Smooth muscle cell (in vitro differentiated cells): ENCODE measurements around the gene BAG5. TPM values are rescaled to one million over a fixed set of nuclear protein-coding genes. Genes with fewer than 3 reads are reported as not detected.

Experiments
- DNase-seq: peaks from one replicate; lab custom pipeline; 2025; ENCODE audit not compliant: unreplicated experiment; lab: John Stamatoyannopoulos, UW
- H2AFZ ChIP-seq: fragments of 200-600 bp; sonication (generic); 2 replicates; pipeline ENCODE4 v1.6.0; 2016; ENCODE audit warnings: antibody characterized with exemption, low read depth, mild to moderate bottlenecking
- H3F3A ChIP-seq: fragments of 200-600 bp; sonication (generic); 2 replicates; pipeline ENCODE4 v1.6.0; 2017; ENCODE audit warnings: antibody characterized with exemption, low read depth
- H3K27ac ChIP-seq: fragments of 200-600 bp; sonication (generic); 2 replicates; pipeline ENCODE4 v1.5.1; 2016; ENCODE audit warnings: low read depth, mild to moderate bottlenecking
- H3K27me3 ChIP-seq: fragments of 200-600 bp; sonication (generic); 2 replicates; pipeline ENCODE4 v1.6.1; 2016; ENCODE audit warnings: low read depth, mild to moderate bottlenecking
- H3K36me3 ChIP-seq: fragments of 200-600 bp; sonication (generic); 2 replicates; pipeline ENCODE4 v1.5.1; 2016; ENCODE audit warnings: low read depth
- H3K4me1 ChIP-seq: fragments of 200-600 bp; sonication (generic); 2 replicates; pipeline ENCODE4 v1.5.1; 2016; ENCODE audit warnings: low read depth
- H3K4me2 ChIP-seq: fragments of 200-600 bp; sonication (generic); 2 replicates; pipeline ENCODE4 v1.6.0; 2016; ENCODE audit warnings: mild to moderate bottlenecking
- H3K4me3 ChIP-seq: fragments of 200-600 bp; sonication (generic); 2 replicates; pipeline ENCODE4 v1.5.1; 2016; ENCODE audit warnings: mild to moderate bottlenecking
- H3K79me2 ChIP-seq: fragments of 200-600 bp; sonication (generic); 2 replicates; pipeline ENCODE4 v1.6.0; 2016; ENCODE audit warnings: low read depth, mild to moderate bottlenecking
- H3K9ac ChIP-seq: fragments of 200-600 bp; sonication (generic); 2 replicates; pipeline ENCODE4 v1.6.0; 2016; ENCODE audit warnings: low read depth
- H3K9me3 ChIP-seq: fragments of 200-600 bp; sonication (generic); replicated peaks from 2 replicates; pipeline ENCODE4 v1.5.1; 2016; ENCODE audit warnings: low read depth
- H4K20me1 ChIP-seq: fragments of 200-600 bp; sonication (generic); 2 replicates; pipeline ENCODE4 v1.6.0; 2016; ENCODE audit warnings: low read depth
- CTCF ChIP-seq: fragments of 200-600 bp; sonication (generic); IDR thresholded peaks from 2 replicates; pipeline ENCODE4 v1.5.1; 2017; ENCODE audit warnings: borderline replicate concordance, mild to moderate bottlenecking, antibody characterized with exemption; ENCODE audit not compliant: insufficient read depth, poor library complexity, severe bottlenecking
- WGBS: methylation state at CpG from one replicate; pipeline ENCODE4 v1.1.7; 2016; ENCODE audit warnings: low lambda C conversion rate; 5-methylcytosine and 5-hydroxymethylcytosine counted together
- polyA plus RNA-seq: library from polyadenylated mRNA; unstranded; fragments of >200 nt; fragmentation: Nextera tagmentation; extraction: Ambion mirVana; gene quantifications from 2 replicates; pipeline ENCODE4 v1.2.1, GENCODE V29; 2016
- total RNA-seq: library from RNA; depleted of rRNA; stranded (reverse); fragments of >200 nt; gene quantifications from 2 replicates; pipeline ENCODE4 v1.2.3, GENCODE V29; 2014

The BAG5 gene
- total and polyA plus RNA-seq, 2 experiments from 2014 or later = 13.4 to 31.1 TPM

GRCh38 chr14:103574104-103574503 lies 11.6 kb upstream of the BAG5 start:
- H3F3A ChIP-seq = peaks cover 15% of the 10 kb centered on the region
- no peak overlapping the region for H3K4me3 ChIP-seq
- no peak for TF ChIP-seq CTCF
- H3K27ac ChIP-seq = no peak overlapping the region
- H3K4me2 ChIP-seq = no peak overlapping the region
- no peak for DNase-seq
- H3K79me2 ChIP-seq = peaks cover 52% of the 10 kb centered on the region
- peaks cover 56% of the 10 kb centered on the region for H4K20me1 ChIP-seq
- H2AFZ ChIP-seq = no peak overlapping the region
- WGBS = 92% methylated on average over 5 of the region's 6 CpGs
- H3K36me3 ChIP-seq = no peaks in the 10 kb centered on the region
- H3K9me3 ChIP-seq = no peaks in the 10 kb centered on the region
- H3K27me3 ChIP-seq = no peaks in the 10 kb centered on the region
- H3K4me1 ChIP-seq = peaks cover 6% of the 10 kb centered on the region
- no peak overlapping the region for H3K9ac ChIP-seq

GRCh38 chr14:103569408-103569807 lies 7.0 kb upstream of the BAG5 start:
- Histone ChIP-seq H3K4me2 (peak overlapping the region; percentile 51), H3K36me3 (no peaks in the 10 kb centered on the region), H3K4me3 (no peak overlapping the region), H2AFZ (no peak overlapping the region), H3K9me3 (no peaks in the 10 kb centered on the region), H3K9ac (no peak overlapping the region), H3K27me3 (no peaks in the 10 kb centered on the region), H4K20me1 (peaks cover 78% of the 10 kb centered on the region), H3F3A (no peaks in the 10 kb centered on the region), H3K79me2 (peaks cover 84% of the 10 kb centered on the region), H3K27ac (peak overlapping the region; percentile 28), H3K4me1 (no peaks in the 10 kb centered on the region)
- 62% methylated on average over 11 of the region's 11 CpGs for WGBS
- TF ChIP-seq CTCF = no peak
- no peak for DNase-seq

DNA sequence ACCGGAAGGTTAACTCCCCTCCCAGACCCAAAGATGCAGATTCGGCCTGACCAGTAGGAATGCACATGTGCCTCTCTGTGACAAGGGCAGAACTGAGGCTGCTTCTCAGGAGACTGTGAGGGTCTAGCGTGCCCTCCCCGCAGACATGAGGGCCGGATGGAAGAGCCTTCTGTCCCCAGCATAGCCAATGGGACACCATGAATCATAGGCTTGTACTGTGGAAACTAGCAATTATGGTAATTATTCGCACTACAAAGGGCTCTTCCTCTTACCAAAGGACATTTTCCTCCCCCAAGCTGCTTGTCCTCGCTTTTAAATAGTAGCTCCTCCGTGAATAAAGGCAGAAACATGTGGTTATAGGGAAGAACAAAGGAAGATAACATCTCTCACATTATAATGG lies 6.5 kb upstream of the BAG5 start:
- no peaks in the 10 kb centered on the region for H3K36me3 ChIP-seq
- peaks cover 4% of the 10 kb centered on the region for H3K4me1 ChIP-seq
- H3K9me3 ChIP-seq = no peaks in the 10 kb centered on the region
- H3K27ac ChIP-seq = peak overlapping the region; percentile 28
- H3K79me2 ChIP-seq = peaks cover 85% of the 10 kb centered on the region
- peak overlapping the region; percentile 51 for H3K4me2 ChIP-seq
- H3K4me3 ChIP-seq = no peak overlapping the region
- peaks cover 81% of the 10 kb centered on the region for H4K20me1 ChIP-seq
- DNase-seq = no peak
- no peaks in the 10 kb centered on the region for H3K27me3 ChIP-seq
- 36% methylated on average over 8 of the region's 8 CpGs for WGBS
- H3F3A ChIP-seq = no peaks in the 10 kb centered on the region
- H3K9ac ChIP-seq = no peak overlapping the region
- no peak for TF ChIP-seq CTCF
- H2AFZ ChIP-seq = no peak overlapping the region

DNA sequence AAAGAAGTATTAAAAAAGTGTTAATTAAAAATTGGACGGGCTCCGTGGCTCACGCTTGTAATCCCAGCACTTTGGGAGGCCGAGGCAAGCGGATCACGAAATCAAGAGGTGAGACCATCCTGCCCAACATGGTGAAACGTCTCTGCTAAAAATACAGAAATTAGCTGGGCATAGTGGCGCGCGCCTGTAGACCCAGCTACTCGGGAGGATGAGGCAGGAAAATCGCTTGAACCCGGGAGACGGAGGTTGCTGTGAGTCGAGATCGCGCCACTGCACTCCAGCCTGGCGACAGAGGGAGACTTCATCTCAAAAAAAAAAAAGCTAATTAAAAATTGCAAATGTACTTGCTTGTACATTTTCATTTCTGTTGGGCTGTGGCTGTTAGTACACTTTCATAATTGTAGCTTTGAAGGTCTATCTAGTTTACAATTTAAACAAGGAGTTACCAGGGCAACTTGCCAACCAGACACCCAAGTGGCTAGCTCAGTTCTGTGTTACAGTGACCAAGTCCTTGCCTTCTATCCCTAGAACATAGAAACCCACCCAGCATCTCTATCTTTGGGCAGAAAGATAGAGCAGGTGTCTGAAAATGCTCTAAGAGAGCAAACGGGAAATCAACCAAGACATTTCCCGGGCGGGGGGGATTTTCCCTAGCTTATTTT lies 1.5 kb upstream of the BAG5 start:
- Histone ChIP-seq H4K20me1 (peaks cover 65% of the 10 kb centered on the region), H3K9ac (peak overlapping the region; percentile 94), H2AFZ (no peak overlapping the region), H3K79me2 (peaks cover 89% of the 10 kb centered on the region), H3K27ac (no peak overlapping the region), H3K4me3 (peak overlapping the region; percentile 82), H3K9me3 (no peaks in the 10 kb centered on the region), H3K4me1 (peaks cover 19% of the 10 kb centered on the region), H3K27me3 (no peaks in the 10 kb centered on the region), H3K4me2 (peak overlapping the region; percentile 90), H3F3A (peaks cover 12% of the 10 kb centered on the region), H3K36me3 (no peaks in the 10 kb centered on the region)
- TF ChIP-seq CTCF = no peak
- no peak for DNase-seq
- 74% methylated on average over 21 of the region's 21 CpGs for WGBS
